Psoas muscle (tissue), 8 donors: ENCODE data around the gene SSBP3. TPM values are rescaled to one million over a fixed set of nuclear protein-coding genes. Genes with fewer than 3 reads are reported as not detected.
A peak's percentile ranks its signal among the peaks of the same experiment; 100 is the strongest.

Experiments used
- ATAC-seq, 4 donors: fragments of 200-7000 bp; cut with Tn5 transposase; one replicate each; pipeline ENCODE4 v1.9.1; 2020; ENCODE audit warnings: moderate library complexity in 3 of 4, mild to moderate bottlenecking in 2 of 4
- DNase-seq, 2 donors: peaks; one replicate each; pipeline ENCODE4 v3.0.0-alpha.2; 2020
- H3K27ac ChIP-seq: fragments of 200-600 bp; one replicate; pipeline ENCODE4 v1.8.0; 2022
- H3K27me3 ChIP-seq, 3 donors: fragments of 200-600 bp in 1 of 3; one replicate each; pipeline versions ENCODE4 v1.6.1 to v1.8.0; 2013 to 2022; ENCODE audit warnings: low read length in 2 of 3, mild to moderate bottlenecking in 2 of 3, moderate library complexity in 1 of 3; ENCODE audit not compliant: insufficient read depth in 3 of 3
- H3K36me3 ChIP-seq, 2 donors: fragments of 200-600 bp in 1 of 2; one replicate each; pipeline versions ENCODE4 v1.6.1 to v1.8.0; 2013 to 2022; ENCODE audit warnings: low read depth in 1 of 2, mild to moderate bottlenecking in 1 of 2, moderate library complexity in 1 of 2; ENCODE audit not compliant: insufficient read depth in 1 of 2
- H3K4me1 ChIP-seq: fragments of 200-600 bp; one replicate; pipeline ENCODE4 v1.8.0; 2022
- H3K4me3 ChIP-seq: fragments of 200-600 bp; one replicate; pipeline ENCODE4 v1.8.0; 2022; ENCODE audit warnings: mild to moderate bottlenecking
- H3K9me3 ChIP-seq: fragments of 200-600 bp; one replicate; pipeline ENCODE4 v1.8.0; 2022
- WGBS, 3 donors: extraction: QIAGEN DNeasy Blood & Tissue Kit; methylation state at CpG; one replicate each; pipeline versions ENCODE4 v1.1.6 to v1.1.7; 2013; 5-methylcytosine and 5-hydroxymethylcytosine counted together
- intact Hi-C, 2 donors: fragments of 100-400 bp; cut with DNase I; formaldehyde crosslinking; loops; one replicate each; pipeline versions ENCODE4 v1.11.0 to v1.14.2; 2022
- polyA plus RNA-seq, 3 donors: library from polyadenylated mRNA; stranded (reverse); fragments of 200-250 nt; gene quantifications; one replicate each; pipeline ENCODE4 v1.2.3, GENCODE V29; 2013
- total RNA-seq, 4 donors: library from RNA; stranded (reverse); fragmentation: NEBNext Ultra II Directional in 2 of 4; extraction: Animal tissue kit (Norgen Biotek cat#: 25700) in 2 of 4; gene quantifications; one replicate each; pipeline versions ENCODE4 v1.2.1 to v1.2.4, GENCODE V29; 2021 to 2023
- TF ChIP-seq, protein P1 (sequence below): fragments of 200-600 bp; IDR thresholded peaks from one replicate; pipeline ENCODE4 v1.8.0; 2022; ENCODE audit warnings: antibody characterized with exemption
- donor health status: healthy with polysubstance abuse.
- donor health status: DM: no; HTN: no; CAD: no; lungs with moderate emphysema.
- donor health status: Bipolar disorder and iron deficiency.
- donor health status: healthy.
- donor health status: DM: yes; HTN: yes; CAD: no.
- donor health status: DM: no; HTN: no; CAD: no.
- donor health status: DM: no; HTN: no; CAD: no.
- donor health status: DM: yes; HTN: yes; CAD: no.

Gene SSBP3
- total and polyA plus RNA-seq, 7 donors: 7.9 to 24.2 (median 21.6) TPM

DNA sequence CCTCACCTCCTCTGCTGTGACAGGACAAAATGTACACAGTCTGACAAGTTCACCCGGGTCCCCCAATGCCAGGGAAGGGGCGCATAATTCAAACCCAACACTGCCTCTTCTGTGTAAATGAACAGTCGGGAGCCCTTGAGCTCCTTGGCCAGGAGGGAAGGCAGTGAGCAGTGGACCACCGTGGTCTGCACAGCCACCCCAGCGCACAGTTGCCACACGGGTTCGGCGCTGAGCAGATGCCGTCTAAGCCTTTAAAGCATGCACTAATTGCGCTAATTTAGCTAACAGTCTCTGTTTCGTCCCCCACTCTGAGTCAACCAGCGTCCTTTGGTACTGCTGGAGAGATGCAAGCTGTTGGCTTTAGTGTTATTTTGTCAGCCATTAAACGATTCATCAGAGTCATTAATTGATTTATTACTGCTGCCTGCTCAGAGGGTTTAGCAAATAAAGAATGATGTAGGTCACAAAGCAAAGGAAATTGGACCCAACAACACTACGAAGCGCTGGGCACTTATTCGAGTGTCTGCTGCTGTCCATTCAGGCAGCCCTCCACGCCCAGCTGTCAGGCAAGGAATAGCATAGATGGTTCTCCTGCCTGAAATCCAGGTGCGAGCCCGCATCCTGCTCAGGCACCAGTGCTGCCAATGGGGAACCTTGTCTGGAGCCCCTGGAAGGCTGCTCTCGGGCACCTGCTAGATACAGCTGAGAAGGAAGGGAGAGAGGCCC is 114.8 kb downstream of the SSBP3 start:
- intact Hi-C loops: no loop called here
- no peak for DNase-seq
- 46 to 62% (median 48%) methylated on average over 20 of the region's 20 CpGs for WGBS, 3 donors

DNA sequence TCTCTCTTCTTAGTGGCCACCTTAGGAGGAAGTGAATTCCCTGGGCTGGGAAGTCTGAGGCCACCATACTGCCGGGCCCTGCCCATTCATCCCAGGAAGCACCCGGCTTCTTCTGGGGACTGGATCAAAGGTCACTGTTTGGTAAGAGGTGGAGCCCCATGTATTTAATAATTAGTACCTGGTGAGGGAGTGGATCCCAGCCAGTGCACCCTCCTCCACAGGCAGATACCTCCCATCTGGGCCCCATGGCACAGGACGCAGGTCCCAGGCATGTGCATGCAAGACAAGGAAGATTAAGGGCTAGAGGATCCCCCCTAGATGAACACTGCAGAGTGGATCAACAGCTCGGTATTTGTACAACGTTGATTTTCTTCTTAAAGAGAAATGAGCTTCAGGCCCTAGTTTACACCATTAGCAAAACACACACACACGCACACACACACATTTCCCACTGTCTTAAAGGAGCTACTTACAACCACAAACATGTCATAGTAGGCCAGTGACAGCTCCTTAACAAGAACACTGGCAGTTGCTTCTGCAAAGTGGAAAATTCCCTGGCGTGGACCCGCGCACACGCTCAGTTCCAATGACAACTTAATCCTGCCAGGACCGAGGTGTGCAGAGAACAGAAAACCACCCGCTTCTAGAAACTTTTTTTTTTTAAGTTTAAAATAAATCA is 115.5 kb downstream of the SSBP3 start:
- DNase-seq: no peak
- intact Hi-C loops: no loop called here
- Histone ChIP-seq H3K27ac (peak overlapping the region; percentile 90), H3K4me1 (peaks cover 76% of the 10 kb centered on the region), H3K4me3 (peak overlapping the region; percentile 4), H3K9me3 (no peaks in the 10 kb centered on the region), H3K27me3 (no peaks in the 10 kb centered on the region), H3K36me3 (no peaks in the 10 kb centered on the region)
- WGBS, 3 donors: 21 to 44% (median 24%) methylated on average over 12 of the region's 12 CpGs
- TF ChIP-seq, protein P1, sequence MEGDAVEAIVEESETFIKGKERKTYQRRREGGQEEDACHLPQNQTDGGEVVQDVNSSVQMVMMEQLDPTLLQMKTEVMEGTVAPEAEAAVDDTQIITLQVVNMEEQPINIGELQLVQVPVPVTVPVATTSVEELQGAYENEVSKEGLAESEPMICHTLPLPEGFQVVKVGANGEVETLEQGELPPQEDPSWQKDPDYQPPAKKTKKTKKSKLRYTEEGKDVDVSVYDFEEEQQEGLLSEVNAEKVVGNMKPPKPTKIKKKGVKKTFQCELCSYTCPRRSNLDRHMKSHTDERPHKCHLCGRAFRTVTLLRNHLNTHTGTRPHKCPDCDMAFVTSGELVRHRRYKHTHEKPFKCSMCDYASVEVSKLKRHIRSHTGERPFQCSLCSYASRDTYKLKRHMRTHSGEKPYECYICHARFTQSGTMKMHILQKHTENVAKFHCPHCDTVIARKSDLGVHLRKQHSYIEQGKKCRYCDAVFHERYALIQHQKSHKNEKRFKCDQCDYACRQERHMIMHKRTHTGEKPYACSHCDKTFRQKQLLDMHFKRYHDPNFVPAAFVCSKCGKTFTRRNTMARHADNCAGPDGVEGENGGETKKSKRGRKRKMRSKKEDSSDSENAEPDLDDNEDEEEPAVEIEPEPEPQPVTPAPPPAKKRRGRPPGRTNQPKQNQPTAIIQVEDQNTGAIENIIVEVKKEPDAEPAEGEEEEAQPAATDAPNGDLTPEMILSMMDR: no peak
- ATAC-seq: peak in 3 of 4 donors; percentile 16 to 49 (median 45)

More for the DNA sequence above, 114.8 kb downstream of the SSBP3 start:
- peaks cover 76% of the 10 kb centered on the region for H3K4me1 ChIP-seq
- H3K9me3 ChIP-seq: no peaks in the 10 kb centered on the region
- H3K36me3 ChIP-seq: no peaks in the 10 kb centered on the region
- peak overlapping the region; percentile 4 for H3K4me3 ChIP-seq
- H3K27me3 ChIP-seq: no peaks in the 10 kb centered on the region
- TF ChIP-seq, protein P1: no peak
- peak overlapping the region; percentile 90 for H3K27ac ChIP-seq
- peak in 1 of 4 donors; percentile 14 for ATAC-seq

DNA sequence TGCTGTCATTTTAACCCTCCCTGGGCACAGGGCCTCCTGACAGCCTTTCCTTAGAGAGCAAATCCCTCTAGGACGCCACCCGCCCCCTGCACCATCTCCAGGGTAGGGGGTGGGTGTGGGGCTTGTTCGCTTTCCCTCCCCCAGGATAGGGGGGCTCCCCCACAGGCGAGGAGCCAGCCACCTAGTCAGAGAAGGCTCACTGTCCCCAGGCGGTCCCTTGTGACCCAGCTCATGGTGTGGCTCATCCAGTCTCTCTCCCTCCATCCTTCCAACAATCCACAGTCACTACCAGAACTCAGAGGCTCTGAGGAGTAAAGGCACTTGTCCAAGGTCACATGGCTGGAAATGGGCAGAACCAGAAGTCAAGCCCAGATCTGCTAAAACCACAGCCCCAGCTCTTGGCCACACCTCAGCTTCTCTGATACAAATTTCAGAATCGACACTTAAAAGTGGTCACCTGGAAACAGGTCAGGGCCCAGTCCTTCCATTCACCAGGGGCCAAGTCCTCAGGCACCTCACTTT is 116.4 kb downstream of the SSBP3 start:
- ATAC-seq (no peak), DNase-seq (no peak)
- H3K9me3 ChIP-seq: no peaks in the 10 kb centered on the region
- H3K27me3 ChIP-seq: no peaks in the 10 kb centered on the region
- no peak overlapping the region for H3K4me3 ChIP-seq
- peak overlapping the region; percentile 90 for H3K27ac ChIP-seq
- H3K4me1 ChIP-seq: peaks cover 71% of the 10 kb centered on the region
- intact Hi-C loops: loop anchor here in 1 of 2 donors (5.0 kb wide), 1 partner anchor 103 kb away; no protein-coding TSS in a partner anchor
- TF ChIP-seq, protein P1: no peak
- WGBS, 3 donors: 75 to 92% (median 81%) methylated on average over 6 of the region's 6 CpGs
- H3K36me3 ChIP-seq: no peaks in the 10 kb centered on the region

DNA sequence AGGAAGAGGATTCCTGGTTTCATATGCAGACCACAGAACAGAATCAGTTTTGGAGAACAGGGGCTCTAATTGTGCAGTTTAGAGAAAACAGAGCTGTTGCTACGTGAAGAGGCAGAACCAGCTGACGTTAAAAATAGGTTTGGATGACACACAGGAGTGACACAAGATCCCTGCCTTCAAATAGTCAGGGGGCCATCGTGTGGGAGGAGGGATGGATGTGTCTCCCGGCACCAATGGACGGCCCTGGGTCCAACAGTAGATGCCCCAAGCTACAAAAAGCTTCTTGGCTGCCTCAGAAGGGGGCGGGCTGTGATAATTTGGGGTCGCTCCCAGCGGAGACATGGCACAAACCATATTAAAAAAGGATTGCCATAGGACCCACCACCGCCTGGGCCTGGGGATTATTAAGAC is 118.4 kb downstream of the SSBP3 start:
- intact Hi-C loops: loop anchor here in 1 of 2 donors (5.0 kb wide), 1 partner anchor 104 kb away; no protein-coding TSS in a partner anchor
- peak in 1 of 2 donors; percentile 69 for DNase-seq
- H3K9me3 ChIP-seq: no peaks in the 10 kb centered on the region
- 30 to 36% (median 31%) methylated on average over 9 of the region's 9 CpGs for WGBS, 3 donors
- peaks cover 71% of the 10 kb centered on the region for H3K4me1 ChIP-seq
- no peaks in the 10 kb centered on the region for H3K27me3 ChIP-seq
- TF ChIP-seq, protein P1: no peak
- H3K4me3 ChIP-seq: peak overlapping the region; percentile 37
- peak; percentile 84 to 89 (median 86) for ATAC-seq
- no peaks in the 10 kb centered on the region for H3K36me3 ChIP-seq
- peak overlapping the region; percentile 90 for H3K27ac ChIP-seq
